Colonic mucosa (tissue), 4 donors: Measurements from ENCODE around the gene C10orf90. TPM values are rescaled to one million over a fixed set of nuclear protein-coding genes. Genes with fewer than 3 reads are reported as not detected.

Experiments
- DNase-seq: peaks from one replicate; pipeline ENCODE4 v3.0.0-alpha.2; 2020
- H3K27ac ChIP-seq: fragments of 200-600 bp; one replicate; pipeline ENCODE4 v1.8.0; 2021
- H3K27me3 ChIP-seq: fragments of 200-600 bp; one replicate; pipeline ENCODE4 v1.8.0; 2021
- H3K36me3 ChIP-seq: fragments of 200-600 bp; one replicate; pipeline ENCODE4 v1.8.0; 2021
- H3K4me1 ChIP-seq: fragments of 200-600 bp; one replicate; pipeline ENCODE4 v1.8.0; 2021; ENCODE audit warnings: mild to moderate bottlenecking
- H3K4me3 ChIP-seq: fragments of 200-600 bp; one replicate; pipeline ENCODE4 v1.8.0; 2021
- H3K9ac ChIP-seq, 2 donors: one replicate each; pipeline ENCODE4 v1.7.0; 2013; ENCODE audit warnings: control low read depth in 2 of 2, low read depth in 2 of 2, low read length in 2 of 2
- H3K9me3 ChIP-seq: fragments of 200-600 bp; one replicate; pipeline ENCODE4 v1.8.0; 2021
- CTCF ChIP-seq: fragments of 200-600 bp; IDR thresholded peaks from one replicate; pipeline ENCODE4 v1.8.0; 2022; ENCODE audit warnings: antibody characterized with exemption, mild to moderate bottlenecking
- intact Hi-C: fragments of 100-400 bp; cut with DNase I; formaldehyde crosslinking; loops from one replicate; pipeline ENCODE4 v1.14.1; 2022
- total RNA-seq, 2 donors: library from RNA; stranded (reverse); fragmentation: NEBNext Ultra II Directional in 1 of 2; extraction: Animal tissue kit (Norgen Biotek cat#: 25700) in 1 of 2; gene quantifications; one replicate each; pipeline ENCODE4 v1.2.1, GENCODE V29; 2021
- donor health status: healthy.
- donor health status: DM: no; HTN: no; CAD: no.
- donor health status: DM: no; HTN: no; CAD: no.

Gene C10orf90
- total RNA-seq, 2 donors from 2014 or later, result not detected

GRCh38 chr10:126390324-126390723 lies 280.2 kb downstream of the C10orf90 start:
- Histone ChIP-seq H3K27me3 (peaks cover 18% of the 10 kb centered on the region), H3K36me3 (no peaks in the 10 kb centered on the region), H3K4me1 (no peaks in the 10 kb centered on the region), H3K27ac (no peak overlapping the region), H3K4me3 (no peak overlapping the region), H3K9ac (no peak overlapping the region), H3K9me3 (no peaks in the 10 kb centered on the region)
- DNase-seq, result no peak
- intact Hi-C loops, result no loop called here
- TF ChIP-seq CTCF, result no peak

- TF ChIP-seq CTCF, result no peak
- intact Hi-C loops, result loop anchor here (5.0 to 10.0 kb wide), 2 partner anchors 117 to 406 kb away; no protein-coding TSS in a partner anchor
- Histone ChIP-seq H3K9ac (no peak within 1 kb of the TSS), H3K9me3 (no peaks in the 10 kb centered on the region), H3K4me1 (no peaks in the 10 kb centered on the region), H3K36me3 (no peaks in the 10 kb centered on the region), H3K4me3 (peak within 1 kb of the TSS; percentile 30), H3K27ac (no peak within 1 kb of the TSS), H3K27me3 (peaks cover 18% of the 10 kb centered on the region)
- DNase-seq, result no peak
These were observed 282.3 kb downstream of the C10orf90 start, which contains the start of gene ADAM12 for GRCh38 chr10:126387931-126388911. Gene ADAM12, minus strand, starts transcription at chr10:126388477. Its CDS starts 332 bp downstream, at chr10:126388145.

GRCh38 chr10:126387041-126387921 lies 283.2 kb downstream of the C10orf90 start:
- peak; percentile 71 for TF ChIP-seq CTCF
- intact Hi-C loops, result loop anchor here (5.0 to 10.0 kb wide), 2 partner anchors 118 to 405 kb away; no protein-coding TSS in a partner anchor
- Histone ChIP-seq H3K27me3 (peaks cover 18% of the 10 kb centered on the region), H3K36me3 (no peaks in the 10 kb centered on the region), H3K9me3 (no peaks in the 10 kb centered on the region), H3K4me3 (peak overlapping the region; percentile 30), H3K9ac (no peak overlapping the region), H3K4me1 (no peaks in the 10 kb centered on the region), H3K27ac (no peak overlapping the region)
- DNase-seq, result peak; percentile 76

GRCh38 chr10:126384269-126384873 lies 286.1 kb downstream of the C10orf90 start:
- Histone ChIP-seq H3K4me3 (no peak overlapping the region), H3K36me3 (no peaks in the 10 kb centered on the region), H3K27me3 (peaks cover 18% of the 10 kb centered on the region), H3K27ac (no peak overlapping the region), H3K4me1 (no peaks in the 10 kb centered on the region), H3K9ac (no peak overlapping the region), H3K9me3 (no peaks in the 10 kb centered on the region)
- intact Hi-C loops, result loop anchor here (10.0 kb wide), 1 partner anchor 120 kb away; no protein-coding TSS in a partner anchor
- TF ChIP-seq CTCF, result no peak
- no peak for DNase-seq
